CD4-positive, CD25-positive, alpha-beta regulatory T cell (primary cell): ENCODE results near the gene CMIP. TPM values are rescaled to one million over a fixed set of nuclear protein-coding genes. Genes with fewer than 3 reads are reported as not detected.
A peak's percentile ranks its signal among the peaks of the same experiment; 100 is the strongest.

Source experiments
- ATAC-seq, 2 donors: fragments of 150-1000 bp; cut with Tn5 transposase; one replicate each; pipeline ENCODE4 v1.10.0; 2021; ENCODE audit warnings: low read depth in 2 of 2, moderate number of reproducible peaks in 2 of 2, moderate library complexity in 1 of 2
- DNase-seq, 3 donors: peaks; one replicate each; pipeline versions ENCODE4 v3.0.0 to v3.0.0-alpha.2; 2012 to 2022; ENCODE audit warnings: mixed read lengths in 1 of 3
- H3K27ac ChIP-seq: one replicate; pipeline ENCODE4 v1.7.0; 2013; ENCODE audit warnings: mild to moderate bottlenecking, low read length; ENCODE audit not compliant: insufficient read depth, poor library complexity, severe bottlenecking
- H3K27me3 ChIP-seq: one replicate; pipeline ENCODE4 v1.7.0; 2013; ENCODE audit warnings: low read length; ENCODE audit not compliant: control insufficient read depth, insufficient read depth
- H3K36me3 ChIP-seq: one replicate; pipeline ENCODE4 v1.7.0; 2013; ENCODE audit warnings: mild to moderate bottlenecking, low read length, moderate library complexity; ENCODE audit not compliant: control insufficient read depth, insufficient read depth
- H3K4me1 ChIP-seq: 2 replicates; pipeline ENCODE4 v1.7.0; 2013; ENCODE audit warnings: mild to moderate bottlenecking, low read length; ENCODE audit not compliant: insufficient read depth, control insufficient read depth, poor library complexity, severe bottlenecking
- H3K4me3 ChIP-seq: one replicate; pipeline ENCODE4 v1.7.0; 2013; ENCODE audit warnings: low read depth, mild to moderate bottlenecking, low read length, moderate library complexity
- H3K9me3 ChIP-seq, 2 experiments: 1 replicate in 1 of 2; 2 replicates in 1 of 2; pipeline ENCODE4 v1.7.0; 2013; ENCODE audit warnings: low read length in 2 of 2, mild to moderate bottlenecking in 1 of 2, moderate library complexity in 1 of 2; ENCODE audit not compliant: control insufficient read depth in 2 of 2
- H3K27ac Mint-ChIP-seq, 3 donors: one replicate each; pipeline ENCODE4 v1.8.0; 2020 to 2022; ENCODE audit warnings: mild to moderate bottlenecking in 3 of 3, mixed read lengths in 3 of 3, moderate library complexity in 2 of 3
- H3K27me3 Mint-ChIP-seq: one replicate; pipeline ENCODE4 v1.8.0; 2022; ENCODE audit warnings: mild to moderate bottlenecking, mixed read lengths
- H3K36me3 Mint-ChIP-seq: one replicate; pipeline ENCODE4 v1.8.0; 2020; ENCODE audit warnings: mixed read lengths
- H3K4me1 Mint-ChIP-seq, 4 donors: one replicate each; pipeline ENCODE4 v1.8.0; 2020 to 2022; ENCODE audit warnings: mixed read lengths in 4 of 4, mild to moderate bottlenecking in 1 of 4
- H3K4me3 Mint-ChIP-seq, 4 donors: one replicate each; pipeline ENCODE4 v1.8.0; 2020 to 2022; ENCODE audit warnings: mild to moderate bottlenecking in 4 of 4, mixed read lengths in 4 of 4, moderate library complexity in 3 of 4
- H3K9me3 Mint-ChIP-seq, 7 donors: one replicate each; pipeline ENCODE4 v1.8.0; 2020 to 2022; ENCODE audit warnings: mixed read lengths in 7 of 7, mild to moderate bottlenecking in 3 of 7, moderate library complexity in 2 of 7
- polyA plus RNA-seq, 4 donors: library from polyadenylated mRNA; unstranded; fragments of 300-500 nt; fragmentation: Illumina TruSeq; gene quantifications; one replicate each; pipeline ENCODE4 v1.2.3, GENCODE V29; 2021
- total RNA-seq: library from RNA; stranded (reverse); gene quantifications from one replicate; pipeline ENCODE4 v1.2.3, GENCODE V29; 2022

The CMIP gene
- total and polyA plus RNA-seq, 5 donors from 2014 or later: 0.21 to 49.7 (median 0.94) TPM

DNA sequence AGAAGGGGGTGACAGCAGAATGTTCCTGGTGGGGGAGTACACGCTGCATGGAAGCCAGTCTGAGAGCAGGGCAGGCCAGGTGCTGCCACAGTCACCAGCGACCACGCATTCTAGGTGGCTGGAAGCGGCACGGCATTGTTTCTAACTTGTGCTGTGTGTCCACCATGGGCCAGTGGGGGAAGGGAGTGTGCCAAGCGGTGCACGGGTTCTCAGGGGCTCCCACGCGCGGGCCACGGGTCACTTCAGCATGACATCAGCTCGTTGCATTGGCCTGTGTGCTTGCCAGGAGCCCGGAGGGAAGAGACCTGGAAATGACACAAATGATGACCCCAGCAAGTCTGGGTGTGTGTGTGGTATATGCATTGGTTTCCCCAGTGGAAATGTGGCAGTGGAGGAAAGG, 169.6 kb downstream of the CMIP start:
- DNase-seq: no peak
- no peaks in the 10 kb centered on the region for H3K9me3 ChIP-seq
- H3K27ac ChIP-seq: no peak overlapping the region
- H3K27me3 ChIP-seq: no peaks in the 10 kb centered on the region
- no peak overlapping the region for H3K27ac Mint-ChIP-seq
- H3K36me3 ChIP-seq: peaks cover 7% of the 10 kb centered on the region
- ATAC-seq: no peak
- no peaks in the 10 kb centered on the region for H3K27me3 Mint-ChIP-seq
- no peak overlapping the region for H3K4me3 Mint-ChIP-seq
- peaks cover 11% of the 10 kb centered on the region for H3K36me3 Mint-ChIP-seq
- H3K4me3 ChIP-seq: no peak overlapping the region
- H3K4me1 ChIP-seq: peaks cover 19% of the 10 kb centered on the region
- H3K4me1 Mint-ChIP-seq: peaks cover 0 to 22% (median 15%) of the 10 kb centered on the region in 4 donors
- H3K9me3 Mint-ChIP-seq: no peaks in the 10 kb centered on the region

DNA sequence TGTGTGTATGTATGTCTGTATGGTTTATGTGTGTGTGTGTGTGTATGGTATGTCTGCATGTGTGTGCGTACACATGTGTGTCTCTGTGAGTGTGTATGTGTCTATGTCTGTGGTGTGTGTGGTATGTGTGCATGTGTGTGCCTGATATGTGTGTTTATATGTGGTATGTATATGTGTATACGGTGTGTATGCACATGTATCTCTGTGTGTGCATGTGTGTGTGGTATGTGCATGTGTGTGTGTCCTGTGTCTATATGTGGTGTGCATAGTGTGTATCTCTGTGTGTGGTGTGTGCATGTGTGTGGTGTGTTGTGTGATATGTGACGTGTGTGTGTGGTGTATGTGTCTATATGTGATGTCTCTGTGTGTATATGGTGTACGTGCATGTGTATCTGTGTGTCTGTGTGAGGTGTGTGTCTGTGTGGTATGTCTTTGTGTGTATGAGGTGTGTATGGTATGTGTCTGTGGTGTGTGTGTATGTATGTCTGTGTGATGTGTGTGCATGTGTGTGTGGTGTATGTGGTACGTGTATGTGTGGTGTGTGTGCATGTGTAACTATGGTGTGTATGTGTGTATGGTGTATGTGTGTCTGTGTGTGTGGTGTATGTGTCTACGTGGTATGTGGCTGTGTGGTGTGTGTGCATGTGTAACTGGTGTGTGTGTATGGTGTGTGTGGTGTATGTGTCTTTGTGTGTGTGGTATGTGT, 170.2 kb downstream of the CMIP start:
- Mint-ChIP-seq H3K4me3 (no peak overlapping the region), H3K9me3 (no peaks in the 10 kb centered on the region), H3K4me1 (peaks cover 0 to 22% (median 13%) of the 10 kb centered on the region in 4 donors), H3K36me3 (peaks cover 5% of the 10 kb centered on the region), H3K27me3 (no peaks in the 10 kb centered on the region), H3K27ac (no peak overlapping the region)
- Histone ChIP-seq H3K9me3 (no peaks in the 10 kb centered on the region), H3K27ac (no peak overlapping the region), H3K36me3 (peaks cover 7% of the 10 kb centered on the region), H3K27me3 (no peaks in the 10 kb centered on the region), H3K4me3 (no peak overlapping the region), H3K4me1 (peaks cover 19% of the 10 kb centered on the region)
- no peak for DNase-seq
- ATAC-seq: no peak

DNA sequence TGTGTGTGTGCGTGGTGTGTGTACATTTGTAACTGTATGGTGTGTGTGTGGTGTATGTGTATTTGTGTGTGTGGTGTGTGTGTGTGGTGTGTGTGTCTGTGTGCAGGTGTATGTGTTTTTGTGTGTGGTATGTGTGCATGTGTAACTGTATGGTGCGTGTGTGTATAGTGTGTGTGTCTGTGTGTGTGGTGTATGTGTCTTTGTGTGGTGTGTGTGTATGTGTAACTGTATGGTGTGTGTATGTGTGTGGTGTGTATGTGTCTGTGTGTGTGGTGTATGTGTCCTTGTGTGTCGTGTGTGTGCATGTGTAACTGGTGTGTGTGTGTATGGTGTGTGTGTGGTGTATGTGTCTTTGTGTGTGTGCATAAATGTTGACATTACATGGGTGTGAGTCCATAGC, 170.8 kb downstream of the CMIP start:
- Histone ChIP-seq H3K9me3 (no peaks in the 10 kb centered on the region), H3K4me3 (no peak overlapping the region), H3K4me1 (peaks cover 19% of the 10 kb centered on the region), H3K27me3 (no peaks in the 10 kb centered on the region), H3K36me3 (peaks cover 7% of the 10 kb centered on the region), H3K27ac (peak overlapping the region; percentile 87)
- DNase-seq: no peak
- Mint-ChIP-seq H3K9me3 (no peaks in the 10 kb centered on the region), H3K27me3 (no peaks in the 10 kb centered on the region), H3K4me1 (peaks cover 0 to 22% (median 14%) of the 10 kb centered on the region in 4 donors), H3K27ac (no peak overlapping the region), H3K36me3 (peaks cover 5% of the 10 kb centered on the region), H3K4me3 (no peak overlapping the region)
- ATAC-seq: no peak

DNA sequence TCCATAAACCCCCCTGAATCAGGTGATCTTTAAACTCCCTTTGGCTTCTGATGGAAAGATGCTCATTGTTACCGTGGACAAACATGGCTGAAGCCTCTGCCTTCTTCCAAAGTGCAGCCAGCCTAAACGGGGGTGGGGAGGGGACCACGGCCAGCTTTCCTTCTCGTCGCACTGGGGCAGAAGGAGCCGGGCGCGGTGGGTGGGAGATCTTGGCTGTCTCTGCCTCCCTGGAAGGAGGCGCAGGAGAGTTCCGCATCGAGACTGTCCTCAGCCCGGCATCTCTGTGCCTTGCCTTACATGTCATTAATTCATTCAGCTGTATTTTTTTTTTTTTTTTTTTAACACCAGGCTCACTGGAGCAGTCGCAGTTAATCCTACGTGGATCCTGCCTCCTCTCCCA, 171.2 kb downstream of the CMIP start:
- Mint-ChIP-seq H3K4me3 (peak overlapping the region in 1 of 4 donors; percentile 23), H3K27ac (peak overlapping the region in 1 of 3 donors; percentile 93), H3K4me1 (peaks cover 0 to 22% (median 15%) of the 10 kb centered on the region in 4 donors), H3K9me3 (no peaks in the 10 kb centered on the region), H3K27me3 (no peaks in the 10 kb centered on the region), H3K36me3 (peaks cover 5% of the 10 kb centered on the region)
- H3K4me3 ChIP-seq: no peak overlapping the region
- H3K27ac ChIP-seq: peak overlapping the region; percentile 87
- H3K9me3 ChIP-seq: no peaks in the 10 kb centered on the region
- peaks cover 7% of the 10 kb centered on the region for H3K36me3 ChIP-seq
- no peak for ATAC-seq
- H3K27me3 ChIP-seq: no peaks in the 10 kb centered on the region
- no peak for DNase-seq
- peaks cover 19% of the 10 kb centered on the region for H3K4me1 ChIP-seq

- Histone ChIP-seq H3K36me3 (peaks cover 3% of the 10 kb centered on the region), H3K9me3 (no peaks in the 10 kb centered on the region), H3K4me3 (peak overlapping the region; percentile 65), H3K27me3 (no peaks in the 10 kb centered on the region), H3K4me1 (peaks cover 19% of the 10 kb centered on the region), H3K27ac (peak overlapping the region; percentile 87)
- Mint-ChIP-seq H3K36me3 (peaks cover 2% of the 10 kb centered on the region), H3K9me3 (no peaks in the 10 kb centered on the region), H3K4me3 (peak overlapping the region; percentile 23 to 76 (median 72)), H3K27ac (peak overlapping the region in 1 of 3 donors; percentile 93), H3K4me1 (peaks cover 0 to 18% (median 15%) of the 10 kb centered on the region in 4 donors), H3K27me3 (no peaks in the 10 kb centered on the region)
- ATAC-seq (peak; percentile 96), DNase-seq (peak; percentile 58 to 81 (median 80))
Observed at GRCh38 chr16:81616321-81617020, 171.9 kb downstream of the CMIP start.

GRCh38 chr16:81617021-81617346, 172.4 kb downstream of the CMIP start:
- peak overlapping the region; percentile 65 for H3K4me3 ChIP-seq
- H3K9me3 ChIP-seq: no peaks in the 10 kb centered on the region
- peaks cover 19% of the 10 kb centered on the region for H3K4me1 ChIP-seq
- H3K9me3 Mint-ChIP-seq: no peaks in the 10 kb centered on the region
- peaks cover 0 to 16% (median 12%) of the 10 kb centered on the region in 4 donors for H3K4me1 Mint-ChIP-seq
- H3K4me3 Mint-ChIP-seq: peak overlapping the region in 3 of 4 donors; percentile 23 to 76 (median 75)
- no peaks in the 10 kb centered on the region for H3K27me3 ChIP-seq
- DNase-seq (no peak), ATAC-seq (no peak)
- peaks cover under 1% of the 10 kb centered on the region for H3K36me3 ChIP-seq
- peak overlapping the region; percentile 87 for H3K27ac ChIP-seq
- H3K27me3 Mint-ChIP-seq: no peaks in the 10 kb centered on the region
- H3K27ac Mint-ChIP-seq: peak overlapping the region in 1 of 3 donors; percentile 93
- no peaks in the 10 kb centered on the region for H3K36me3 Mint-ChIP-seq

GRCh38 chr16:81618187-81618586, 173.6 kb downstream of the CMIP start:
- Histone ChIP-seq H3K4me1 (peaks cover 19% of the 10 kb centered on the region), H3K27ac (no peak overlapping the region), H3K36me3 (peaks cover 2% of the 10 kb centered on the region), H3K4me3 (no peak overlapping the region), H3K9me3 (no peaks in the 10 kb centered on the region), H3K27me3 (no peaks in the 10 kb centered on the region)
- Mint-ChIP-seq H3K27me3 (no peaks in the 10 kb centered on the region), H3K4me1 (peaks cover 0 to 16% (median 12%) of the 10 kb centered on the region in 4 donors), H3K27ac (peak overlapping the region in 2 of 3 donors; percentile 38 to 50), H3K4me3 (no peak overlapping the region), H3K36me3 (peaks cover under 1% of the 10 kb centered on the region), H3K9me3 (no peaks in the 10 kb centered on the region)
- DNase-seq (no peak), ATAC-seq (no peak)
